A549 (cell line): ENCODE results near the gene TRIO. TPM values are rescaled to one million over a fixed set of nuclear protein-coding genes. Genes with fewer than 3 reads are reported as not detected.

Source experiments
- ATAC-seq, 2 experiments: fragments of 200-7000 bp in 1 of 2; fragments of >200 bp in 1 of 2; cut with Nextera tagmentation in 1 of 2; cut with Tn5 transposase in 1 of 2; 3 replicates each; pipeline versions ENCODE4 v1.8.0 to v1.9.1; 2018 to 2020; ENCODE audit warnings: mild to moderate bottlenecking in 1 of 2, moderate library complexity in 1 of 2
- CTCF ChIA-PET: fragments of 300-600 bp; sonication (Branson Sonifier 250); formaldehyde crosslinking; extraction: SDS; loops from one replicate; lab custom pipeline; 2021; ENCODE audit warnings: antibody characterized with exemption, inconsistent platforms; lab: Yijun Ruan, JAX
- POLR2A ChIA-PET: fragments of 350-600 bp; formaldehyde crosslinking; extraction: SDS; loops from one replicate; lab custom pipeline; 2021; ENCODE audit warnings: antibody characterized with exemption, inconsistent platforms; lab: Yijun Ruan, JAX
- DNase-seq, 2 experiments: peaks; one replicate each; pipeline versions ENCODE4 v3.0.0 to v3.0.0-alpha.2; 2011 to 2016; ENCODE audit warnings: low read depth in 1 of 2, low spot score in 1 of 2
- FAIRE-seq: peaks from 2 replicates; lab custom pipeline; 2011; peaks lifted over from hg19 to GRCh38; lab: Jason Lieb, UNC
- H3K27ac ChIP-seq, 2 experiments: fragments of >200 bp; sonication (Bioruptor Twin); formaldehyde crosslinking; 3 replicates each; pipeline ENCODE4 v1.5.1; 2016 to 2017
- H3K4me1 ChIP-seq: fragments of >200 bp; sonication (Bioruptor Twin); formaldehyde crosslinking; 3 replicates; pipeline ENCODE4 v1.6.1; 2016
- H3K4me2 ChIP-seq: fragments of >200 bp; sonication (Bioruptor Twin); formaldehyde crosslinking; 3 replicates; pipeline ENCODE4 v1.6.1; 2016
- H3K4me3 ChIP-seq: fragments of >200 bp; sonication (Bioruptor Twin); formaldehyde crosslinking; 3 replicates; pipeline ENCODE4 v1.5.1; 2016
- H3K9me3 ChIP-seq: fragments of >200 bp; sonication (Bioruptor Twin); formaldehyde crosslinking; 3 replicates; pipeline ENCODE4 v1.6.1; 2016
- CBX8 ChIP-seq: fragments of 200-600 bp; sonication (generic); IDR thresholded peaks from 2 replicates; pipeline ENCODE4 v1.6.1; 2016
- CEBPB ChIP-seq, 2 experiments: fragments of >200 bp in 1 of 2; sonication (Bioruptor Twin) in 1 of 2; formaldehyde crosslinking in 1 of 2; IDR thresholded peaks; 2 replicates each; pipeline ENCODE4 v1.6.1; 2012 to 2016
- EHF ChIP-seq: fragments of 250-450 bp; sonication (Bioruptor Pico); IDR thresholded peaks from 2 replicates; pipeline ENCODE4 v1.5.0; 2020; ENCODE audit warnings: mild to moderate bottlenecking
- ESRRA ChIP-seq: fragments of 150-350 bp; IDR thresholded peaks from 2 replicates; pipeline ENCODE4 v1.6.1; 2014; ENCODE audit warnings: mild to moderate bottlenecking, low read length, borderline replicate concordance
- FOSL2 ChIP-seq, 2 experiments: fragments of 450-650 bp in 1 of 2; fragments of >200 bp in 1 of 2; sonication (Bioruptor Twin) in 1 of 2; formaldehyde crosslinking; IDR thresholded peaks; 2 replicates each; pipeline versions ENCODE4 v1.5.0 to v1.6.1; 2016 to 2020; ENCODE audit warnings: mild to moderate bottlenecking in 1 of 2, moderate library complexity in 1 of 2
- FOXS1 ChIP-seq: fragments of 250-450 bp; sonication (Bioruptor Pico); IDR thresholded peaks from 2 replicates; pipeline ENCODE4 v1.5.0; 2020; ENCODE audit warnings: mild to moderate bottlenecking, moderate library complexity
- HOXA7 ChIP-seq: fragments of 250-450 bp; sonication (Bioruptor Pico); IDR thresholded peaks from 2 replicates; pipeline ENCODE4 v1.5.0; 2020; ENCODE audit warnings: mild to moderate bottlenecking, moderate library complexity
- HOXB13 ChIP-seq: fragments of 250-450 bp; sonication (Bioruptor Pico); IDR thresholded peaks from 2 replicates; pipeline ENCODE4 v1.5.0; 2020; ENCODE audit warnings: low read depth, mild to moderate bottlenecking, moderate library complexity
- HOXB5 ChIP-seq: fragments of 250-450 bp; sonication (Bioruptor Pico); IDR thresholded peaks from 2 replicates; pipeline ENCODE4 v1.5.0; 2020; ENCODE audit warnings: mild to moderate bottlenecking, moderate library complexity
- JUNB ChIP-seq: fragments of >200 bp; sonication (Bioruptor Twin); formaldehyde crosslinking; IDR thresholded peaks from 2 replicates; pipeline ENCODE4 v1.6.1; 2016
- MAZ ChIP-seq: fragments of 150-350 bp; IDR thresholded peaks from 2 replicates; pipeline ENCODE4 v1.6.1; 2014; ENCODE audit warnings: antibody characterized with exemption, low read depth, low read length, borderline replicate concordance
- NFE2L2 ChIP-seq: fragments of 150-350 bp; conservative IDR thresholded peaks from 2 replicates; pipeline ENCODE4 v1.6.1; 2014; ENCODE audit warnings: low read length
- POLR2AphosphoS2 ChIP-seq: conservative IDR thresholded peaks from 2 replicates; pipeline ENCODE4 v1.6.1; 2012; ENCODE audit warnings: low read length, improper control_type of control experiment, inconsistent platforms
- RAD21 ChIP-seq, 2 experiments: fragments of >200 bp in 1 of 2; sonication (Bioruptor Twin) in 1 of 2; formaldehyde crosslinking in 1 of 2; IDR thresholded peaks in 1 of 2; conservative IDR thresholded peaks in 1 of 2; 2 replicates in 1 of 2; 3 replicates in 1 of 2; pipeline ENCODE4 v1.6.1; 2012 to 2018; ENCODE audit warnings: inconsistent platforms in 1 of 2
- RARB ChIP-seq: fragments of 250-450 bp; sonication (Bioruptor Pico); IDR thresholded peaks from 2 replicates; pipeline ENCODE4 v1.8.0; 2021; ENCODE audit warnings: mild to moderate bottlenecking, moderate library complexity
- TFCP2L1 ChIP-seq: fragments of 250-450 bp; sonication (Bioruptor Pico); IDR thresholded peaks from 2 replicates; pipeline ENCODE4 v1.5.0; 2021; ENCODE audit warnings: mild to moderate bottlenecking
- WGBS: methylation state at CpG from one replicate; pipeline ENCODE4 v1.1.6; 2017; ENCODE audit errors: missing lambda C conversion rate; 5-methylcytosine and 5-hydroxymethylcytosine counted together
- polyA plus RNA-seq, 4 experiments: library from polyadenylated mRNA; depleted of rRNA in 3 of 4; stranded (reverse); fragments of >200 nt; fragmentation: RNase III in 1 of 4; extraction: RNeasy Plus Mini Kit Qiagen cat#74134 plus additional on column Dnase treatment in 1 of 4; gene quantifications; 2 replicates in 3 of 4; 3 replicates in 1 of 4; pipeline ENCODE4 v1.2.3, GENCODE V29; 2011 to 2017
- TF ChIP-seq, protein P1 (sequence below): fragments of 150-350 bp; IDR thresholded peaks from 2 replicates; pipeline ENCODE4 v1.6.1; 2014; ENCODE audit warnings: low read depth, mild to moderate bottlenecking, low read length
- TF ChIP-seq, protein P2 (sequence below): fragments of >200 bp; sonication (Bioruptor Twin); formaldehyde crosslinking; IDR thresholded peaks from 2 replicates; pipeline ENCODE4 v1.6.1; 2016
- TF ChIP-seq, protein P3 (sequence below): IDR thresholded peaks from 2 replicates; pipeline ENCODE4 v1.6.1; 2012
- TF ChIP-seq, protein P4 (sequence below): IDR thresholded peaks from 2 replicates; pipeline ENCODE4 v1.6.1; 2012; ENCODE audit warnings: low read depth, borderline replicate concordance

Gene TRIO
- polyA plus RNA-seq, 2 of the 4 experiments (the other 2 are of a cell fraction) = 47.5 to 79.0 TPM

DNA sequence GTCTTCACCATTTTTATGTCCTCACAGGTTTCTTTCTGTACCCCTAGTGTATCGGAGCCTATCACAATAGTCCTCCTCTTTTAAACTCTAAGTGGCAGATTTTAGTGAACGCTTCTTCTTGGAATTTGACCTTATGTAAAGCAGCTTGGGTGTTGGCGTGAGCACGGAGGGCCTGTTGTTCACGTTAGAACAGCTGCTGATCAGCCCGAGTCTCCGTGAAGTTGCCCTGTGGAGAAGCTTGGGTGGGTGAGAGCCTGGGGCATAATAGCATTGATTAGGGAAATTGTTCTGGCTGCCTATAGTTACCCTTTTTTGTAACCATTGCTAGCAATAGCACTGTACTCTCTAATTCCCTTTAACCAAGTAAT, 271.5 kb downstream of the TRIO start:
- CTCF ChIA-PET = interaction anchor here (2.1 kb wide), 1 partner anchor 234 kb away, joined by 6 read pairs; no protein-coding TSS in a partner anchor

DNA sequence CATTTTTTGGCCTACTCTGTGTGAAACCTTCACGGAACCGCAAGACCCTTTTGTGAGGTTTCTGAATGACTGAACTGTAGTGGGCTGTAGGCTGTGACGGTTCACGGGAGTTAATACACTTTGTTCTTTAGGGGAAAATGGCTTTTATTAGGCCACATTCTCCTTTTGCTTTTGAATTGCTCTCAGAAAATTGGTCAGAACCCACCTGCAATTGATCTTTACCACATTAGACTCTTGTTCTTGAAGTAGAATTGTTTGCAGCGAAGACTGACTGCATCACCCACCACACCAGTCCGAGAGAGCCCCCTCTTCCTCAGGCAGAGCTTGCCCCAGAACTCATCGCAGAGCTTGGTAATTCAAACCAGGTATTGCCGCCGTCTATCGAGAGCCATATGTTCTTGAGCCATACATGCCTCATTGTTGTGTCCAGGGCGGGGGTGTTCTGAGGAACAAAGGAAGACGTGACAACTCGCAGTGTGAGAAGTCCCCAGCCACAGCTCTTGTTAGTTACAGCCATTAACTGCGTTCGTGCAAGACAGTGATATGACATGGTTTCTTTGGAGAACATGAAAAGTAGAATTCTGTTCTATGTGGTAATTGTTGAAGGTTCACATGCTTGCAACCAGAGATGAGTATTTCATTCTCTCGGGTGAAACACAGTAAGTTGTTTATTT, 272.0 kb downstream of the TRIO start:
- DNase-seq = no peak
- WGBS = 95% methylated on average over 16 of the region's 16 CpGs
- no peak for FAIRE-seq
- CTCF ChIA-PET = interaction anchor here (2.1 kb wide), 1 partner anchor 233 kb away, joined by 6 read pairs; no protein-coding TSS in a partner anchor
- no peak for TF ChIP-seq MAZ
- TF ChIP-seq, protein P1, sequence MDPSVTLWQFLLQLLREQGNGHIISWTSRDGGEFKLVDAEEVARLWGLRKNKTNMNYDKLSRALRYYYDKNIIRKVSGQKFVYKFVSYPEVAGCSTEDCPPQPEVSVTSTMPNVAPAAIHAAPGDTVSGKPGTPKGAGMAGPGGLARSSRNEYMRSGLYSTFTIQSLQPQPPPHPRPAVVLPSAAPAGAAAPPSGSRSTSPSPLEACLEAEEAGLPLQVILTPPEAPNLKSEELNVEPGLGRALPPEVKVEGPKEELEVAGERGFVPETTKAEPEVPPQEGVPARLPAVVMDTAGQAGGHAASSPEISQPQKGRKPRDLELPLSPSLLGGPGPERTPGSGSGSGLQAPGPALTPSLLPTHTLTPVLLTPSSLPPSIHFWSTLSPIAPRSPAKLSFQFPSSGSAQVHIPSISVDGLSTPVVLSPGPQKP = no peak
- TF ChIP-seq, all 56 proteins: peak for 0
- no peak for ATAC-seq
- H3K4me3 ChIP-seq = no peak overlapping the region
- no peak overlapping the region for H3K27ac ChIP-seq
- H3K9me3 ChIP-seq = no peaks in the 10 kb centered on the region
- no peak overlapping the region for H3K4me2 ChIP-seq
- POLR2A ChIA-PET = no interaction called here
- no peaks in the 10 kb centered on the region for H3K4me1 ChIP-seq

More for the DNA sequence above, 271.5 kb downstream of the TRIO start:
- FAIRE-seq = no peak
- no peak for TF ChIP-seq TFCP2L1
- TF ChIP-seq, protein P2, sequence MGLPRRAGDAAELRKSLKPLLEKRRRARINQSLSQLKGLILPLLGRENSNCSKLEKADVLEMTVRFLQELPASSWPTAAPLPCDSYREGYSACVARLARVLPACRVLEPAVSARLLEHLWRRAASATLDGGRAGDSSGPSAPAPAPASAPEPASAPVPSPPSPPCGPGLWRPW = no peak
- no peak for TF ChIP-seq HOXA7 (CRISPR knock-in tag)
- no peak for TF ChIP-seq POLR2AphosphoS2
- no peak for TF ChIP-seq FOSL2 (IDR thresholded peaks at IDR 0.05)
- TF ChIP-seq FOSL2 (CRISPR knock-in tag; IDR thresholded peaks at IDR 0.05) = no peak
- Histone ChIP-seq H3K9me3 (no peaks in the 10 kb centered on the region), H3K4me3 (no peak overlapping the region), H3K27ac (no peak overlapping the region), H3K4me2 (no peak overlapping the region), H3K4me1 (no peaks in the 10 kb centered on the region)
- ATAC-seq = no peak
- WGBS = 93% methylated on average over 7 of the region's 7 CpGs
- POLR2A ChIA-PET = no interaction called here
- no peak for DNase-seq

DNA sequence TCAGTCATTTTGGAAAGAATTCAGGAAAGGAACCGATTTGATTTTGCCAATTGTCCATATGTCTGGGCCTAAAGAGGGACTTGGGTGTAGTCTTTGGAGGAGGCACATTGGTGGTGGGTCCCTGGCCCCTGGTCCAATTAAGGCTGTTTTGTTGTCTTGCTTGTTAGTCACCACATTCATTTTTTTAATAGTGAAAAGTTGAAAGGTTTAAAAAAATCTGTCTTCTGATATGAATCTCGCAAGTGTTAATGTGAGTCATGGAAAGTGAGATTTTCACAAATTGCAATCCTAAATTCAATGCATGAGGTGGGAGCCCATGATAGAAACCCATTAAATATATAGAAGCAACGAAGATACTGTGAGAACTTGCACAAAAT, 272.5 kb downstream of the TRIO start:
- POLR2A ChIA-PET = no interaction called here
- H3K4me2 ChIP-seq = no peak overlapping the region
- DNase-seq (no peak), FAIRE-seq (no peak), ATAC-seq (no peak)
- TF ChIP-seq RARB (CRISPR knock-in tag) (no peak), JUNB (no peak), FOXS1 (CRISPR knock-in tag) (no peak), HOXB5 (CRISPR knock-in tag) (no peak), CEBPB (IDR thresholded peaks at IDR 0.05) (no peak), NFE2L2 (no peak), TFCP2L1 (no peak), RAD21 (conservative IDR thresholded peaks at IDR 0.05 in 1 of 2, IDR thresholded peaks at IDR 0.05 in 1 of 2) (no peak), HOXB13 (CRISPR knock-in tag) (no peak), CBX8 (no peak), EHF (CRISPR knock-in tag) (no peak), ESRRA (no peak)
- TF ChIP-seq, protein P3, sequence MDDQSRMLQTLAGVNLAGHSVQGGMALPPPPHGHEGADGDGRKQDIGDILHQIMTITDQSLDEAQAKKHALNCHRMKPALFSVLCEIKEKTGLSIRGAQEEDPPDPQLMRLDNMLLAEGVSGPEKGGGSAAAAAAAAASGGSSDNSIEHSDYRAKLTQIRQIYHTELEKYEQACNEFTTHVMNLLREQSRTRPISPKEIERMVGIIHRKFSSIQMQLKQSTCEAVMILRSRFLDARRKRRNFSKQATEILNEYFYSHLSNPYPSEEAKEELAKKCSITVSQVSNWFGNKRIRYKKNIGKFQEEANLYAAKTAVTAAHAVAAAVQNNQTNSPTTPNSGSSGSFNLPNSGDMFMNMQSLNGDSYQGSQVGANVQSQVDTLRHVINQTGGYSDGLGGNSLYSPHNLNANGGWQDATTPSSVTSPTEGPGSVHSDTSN = no peak
- TF ChIP-seq, protein P4, sequence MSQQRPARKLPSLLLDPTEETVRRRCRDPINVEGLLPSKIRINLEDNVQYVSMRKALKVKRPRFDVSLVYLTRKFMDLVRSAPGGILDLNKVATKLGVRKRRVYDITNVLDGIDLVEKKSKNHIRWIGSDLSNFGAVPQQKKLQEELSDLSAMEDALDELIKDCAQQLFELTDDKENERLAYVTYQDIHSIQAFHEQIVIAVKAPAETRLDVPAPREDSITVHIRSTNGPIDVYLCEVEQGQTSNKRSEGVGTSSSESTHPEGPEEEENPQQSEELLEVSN = no peak
- H3K4me3 ChIP-seq = no peak overlapping the region
- no peaks in the 10 kb centered on the region for H3K4me1 ChIP-seq
- H3K27ac ChIP-seq = no peak overlapping the region
- CTCF ChIA-PET = interaction anchor here (2.1 kb wide), 1 partner anchor 233 kb away, joined by 6 read pairs; no protein-coding TSS in a partner anchor
- no peaks in the 10 kb centered on the region for H3K9me3 ChIP-seq
- 90% methylated on average over 3 of the region's 3 CpGs for WGBS
